CD4-positive, alpha-beta T cell treated with Interleukin-6 at 100 ng/mL for 8 hours (primary cell): ENCODE results near the gene TLK1.

Experiments
- DNase-seq: peaks from one replicate; pipeline ENCODE4 v3.0.0-alpha.2; 2020; ENCODE audit warnings: mixed read lengths, low spot score

TLK1 gene

DNA sequence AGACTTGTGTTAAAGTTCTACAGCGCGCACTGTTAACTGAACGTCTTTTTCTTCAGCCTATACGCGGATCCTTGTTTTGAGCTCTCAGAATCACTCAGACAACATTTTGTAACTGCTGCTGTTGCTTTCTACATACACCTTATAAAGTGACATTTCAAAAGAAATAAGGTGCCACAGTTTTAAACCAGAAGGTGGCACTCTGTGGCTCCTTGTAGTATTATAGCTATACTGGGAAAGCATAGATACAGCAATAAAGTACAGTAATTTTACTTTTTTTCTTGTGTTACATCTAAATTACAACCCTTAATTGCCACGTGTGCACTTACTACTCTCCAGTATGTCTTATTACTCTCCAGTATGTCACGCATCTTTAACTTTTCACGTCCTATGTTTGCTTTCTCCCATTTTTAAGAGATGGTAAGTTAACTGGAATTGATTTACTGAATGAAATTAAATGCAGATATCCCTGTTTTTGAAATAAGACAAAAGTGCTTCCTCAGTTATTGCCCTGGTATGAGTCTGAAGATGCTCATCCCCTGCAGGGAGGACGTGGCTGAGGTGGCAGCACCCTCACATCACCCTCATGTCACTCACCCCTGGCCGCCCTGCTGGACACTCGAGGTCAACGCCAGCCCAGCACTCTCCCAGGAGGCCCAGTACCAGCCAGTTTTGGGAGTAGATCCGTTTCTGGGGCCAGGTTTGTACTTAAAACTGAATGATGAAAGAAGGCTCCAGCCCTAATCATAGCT lies 193.9 kb downstream of the TLK1 start:
- no peak for DNase-seq

DNA sequence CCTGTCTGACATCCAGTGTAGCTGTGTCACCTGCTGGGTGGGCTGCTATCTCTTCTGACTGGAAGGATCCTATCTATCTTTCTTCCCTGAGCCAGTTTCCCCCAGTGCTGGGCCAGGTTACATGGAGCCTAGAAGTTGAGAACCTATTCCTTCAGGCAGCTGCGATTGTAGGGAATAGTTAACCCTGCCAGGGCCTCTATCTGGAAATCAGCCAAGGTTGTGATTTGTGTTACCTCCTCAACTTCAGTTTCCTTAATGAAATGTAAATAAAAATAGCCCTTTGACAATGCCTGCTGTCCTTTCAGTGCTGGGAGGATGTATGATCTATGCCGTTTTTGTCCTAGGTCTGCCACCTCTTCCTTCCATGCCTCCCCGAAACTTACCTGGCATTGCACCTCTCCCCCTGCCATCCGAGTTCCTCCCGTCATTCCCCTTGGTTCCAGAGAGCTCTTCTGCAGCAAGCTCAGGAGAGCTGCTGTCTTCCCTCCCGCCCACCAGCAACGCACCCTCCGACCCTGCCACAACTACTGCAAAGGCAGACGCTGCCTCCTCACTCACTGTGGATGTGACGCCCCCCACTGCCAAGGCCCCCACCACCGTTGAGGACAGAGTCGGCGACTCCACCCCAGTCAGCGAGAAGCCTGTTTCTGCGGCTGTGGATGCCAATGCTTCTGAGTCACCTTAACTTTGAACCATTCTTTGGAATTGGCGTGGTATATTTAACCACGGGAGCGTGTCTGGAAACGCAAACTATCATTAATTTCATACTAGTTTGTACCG lies 195.1 kb downstream of the TLK1 start:
- DNase-seq = no peak

- DNase-seq = no peak
Observed at GRCh38 chr2:170963386-170963785, 197.3 kb downstream of the TLK1 start.

DNA sequence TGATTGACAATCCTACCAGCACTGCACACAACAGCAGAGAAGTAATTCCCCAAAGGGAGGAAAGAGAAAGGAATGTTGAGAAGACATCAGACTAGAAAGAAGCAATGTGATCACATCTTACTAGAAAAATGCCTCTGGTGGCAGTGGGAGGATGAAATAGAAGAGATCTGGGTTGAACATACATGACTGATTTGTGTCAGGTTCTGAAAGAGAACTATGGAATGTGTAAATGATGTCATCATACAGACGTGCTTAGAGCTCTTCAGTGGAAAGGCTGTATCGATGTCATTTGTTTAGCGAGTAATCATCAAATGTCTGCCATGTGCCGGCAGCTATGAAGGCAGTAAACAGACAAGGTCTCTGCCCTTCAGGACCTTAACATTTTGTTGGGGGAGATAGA lies 206.8 kb downstream of the TLK1 start:
- no peak for DNase-seq

GRCh38 chr2:170950221-170950761 lies 210.4 kb downstream of the TLK1 start:
- DNase-seq = no peak

DNA sequence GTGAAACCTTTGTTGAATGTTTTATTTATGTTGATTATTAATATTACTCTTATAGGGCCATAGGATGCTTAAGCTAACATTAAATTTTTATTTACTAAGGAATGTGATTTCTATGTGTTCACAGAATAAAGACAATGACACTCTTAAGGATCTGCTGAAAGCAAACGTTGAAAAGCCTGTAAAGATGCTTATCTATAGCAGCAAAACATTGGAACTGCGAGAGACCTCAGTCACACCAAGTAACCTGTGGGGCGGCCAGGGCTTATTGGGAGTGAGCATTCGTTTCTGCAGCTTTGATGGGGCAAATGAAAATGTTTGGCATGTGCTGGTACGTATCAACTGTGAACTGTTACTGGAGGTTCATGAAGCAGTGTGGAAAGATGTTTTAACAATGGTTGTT lies 211.3 kb downstream of the TLK1 start:
- no peak for DNase-seq

DNA sequence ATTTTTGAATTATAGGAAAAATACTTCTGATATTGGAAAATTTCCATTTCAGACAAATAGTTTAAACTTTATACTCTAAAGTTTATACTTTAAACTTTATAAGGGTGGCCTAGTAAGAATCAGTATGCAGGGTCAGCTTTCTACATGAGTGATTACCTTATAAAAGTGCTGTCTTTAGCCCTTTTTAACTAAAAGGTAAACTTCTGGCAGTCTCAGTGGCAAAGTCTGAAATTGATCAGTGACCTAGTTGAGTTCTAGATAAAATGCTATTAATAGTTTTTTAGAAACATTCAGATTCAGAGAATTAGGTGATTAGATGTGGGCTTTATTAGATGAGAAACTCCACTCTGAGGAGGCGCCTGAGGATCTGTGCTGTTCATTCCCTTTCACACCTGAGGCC lies 216.1 kb downstream of the TLK1 start:
- no peak for DNase-seq

DNA sequence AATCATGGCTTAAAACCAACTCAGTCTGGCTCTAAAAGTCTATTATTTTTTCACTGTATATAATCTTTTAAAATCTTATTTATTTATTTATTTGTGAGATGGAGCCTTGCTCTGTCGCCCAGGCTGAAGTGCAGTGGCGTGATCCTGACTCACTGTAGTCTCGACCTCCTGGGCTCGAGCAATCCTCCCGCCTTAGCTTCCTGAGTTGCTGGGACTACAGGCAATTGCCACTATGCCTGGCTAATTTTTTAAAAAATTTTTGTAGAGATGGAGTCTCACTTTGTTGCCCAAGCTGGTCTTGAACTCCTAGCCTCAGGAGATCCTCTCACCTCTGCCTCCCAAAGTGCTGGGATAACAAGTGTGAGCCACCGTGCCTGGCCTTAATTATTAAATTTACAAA lies 217.1 kb downstream of the TLK1 start:
- no peak for DNase-seq

DNA sequence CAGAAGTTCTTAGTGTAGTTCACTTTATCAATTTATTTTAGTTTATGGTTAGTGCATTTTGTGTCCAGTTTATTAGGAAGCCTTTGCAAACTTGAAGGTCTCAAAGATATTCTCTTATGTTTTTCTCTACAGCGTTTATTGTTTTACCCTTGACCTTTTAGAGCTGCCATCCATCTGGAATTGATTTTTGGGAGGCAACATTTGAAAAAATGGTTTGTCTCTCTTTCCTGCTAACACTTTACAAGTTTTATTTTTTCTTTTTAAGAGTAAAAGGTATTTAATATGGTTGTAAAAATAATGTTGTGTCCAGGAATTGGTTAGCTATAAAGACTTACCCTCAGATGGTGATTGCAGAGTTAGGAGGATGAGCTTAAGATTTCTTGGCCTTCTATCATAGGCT lies 217.7 kb downstream of the TLK1 start:
- no peak for DNase-seq

- no peak for DNase-seq
Observed at GRCh38 chr2:170942615-170943014, 218.1 kb downstream of the TLK1 start.
